HEK293 (cell line): ENCODE measurements around the gene FZD10.

Source experiments
- CTCF ChIA-PET: fragments of 350-600 bp; formaldehyde crosslinking; extraction: SDS; loops from one replicate; lab custom pipeline; 2021; ENCODE audit warnings: antibody characterized with exemption; lab: Yijun Ruan, JAX
- POLR2A ChIA-PET: fragments of 300-600 bp; formaldehyde crosslinking; extraction: SDS; loops from one replicate; lab custom pipeline; 2020; ENCODE audit warnings: antibody characterized with exemption, inconsistent platforms; lab: Yijun Ruan, JAX
- H3K27ac ChIP-seq: fragments of 200-500 bp; sonication (Bioruptor generic); 2 replicates; pipeline ENCODE4 v1.5.1; 2014; ENCODE audit warnings: low read depth, low read length, control low read depth, inconsistent platforms; ENCODE audit errors: extremely low read depth
- H3K36me3 ChIP-seq, 2 experiments: fragments of 200-500 bp in 1 of 2; sonication (Bioruptor generic) in 1 of 2; 1 replicate in 1 of 2; 2 replicates in 1 of 2; pipeline ENCODE4 v1.5.1; 2014 to 2017; ENCODE audit warnings: inconsistent platforms in 2 of 2, low read length in 2 of 2; ENCODE audit not compliant: control insufficient read depth in 2 of 2, insufficient read depth in 1 of 2
- H3K4me1 ChIP-seq: fragments of 200-500 bp; sonication (Bioruptor generic); 2 replicates; pipeline ENCODE4 v1.5.1; 2014; ENCODE audit warnings: mild to moderate bottlenecking, low read length, inconsistent platforms; ENCODE audit not compliant: control insufficient read depth, insufficient read depth
- H3K4me3 ChIP-seq: 2 replicates; pipeline ENCODE4 v1.5.1; 2011; ENCODE audit warnings: low read depth, mild to moderate bottlenecking, control low read depth, low read length, moderate library complexity
- H3K9me3 ChIP-seq: fragments of 200-500 bp; sonication (Bioruptor generic); 2 replicates; pipeline ENCODE4 v1.5.1; 2014; ENCODE audit warnings: low read depth, low read length, inconsistent platforms; ENCODE audit not compliant: control insufficient read depth, insufficient read depth
- ATF2 ChIP-seq: fragments of 450-650 bp; formaldehyde crosslinking; IDR thresholded peaks from 2 replicates; pipeline ENCODE4 v1.5.1; 2016; ENCODE audit warnings: missing biosample characterization, missing genetic modification characterization, low read depth
- CTCF ChIP-seq: fragments of 450-650 bp; formaldehyde crosslinking; IDR thresholded peaks from 2 replicates; pipeline ENCODE4 v1.5.1; 2016; ENCODE audit warnings: missing biosample characterization, missing genetic modification characterization
- GFI1B ChIP-seq: fragments of 450-650 bp; formaldehyde crosslinking; IDR thresholded peaks from 2 replicates; pipeline ENCODE4 v1.5.1; 2016; ENCODE audit warnings: missing biosample characterization, missing genetic modification characterization
- GLI4 ChIP-seq: fragments of 450-650 bp; formaldehyde crosslinking; IDR thresholded peaks from 2 replicates; pipeline ENCODE4 v1.5.1; 2016; ENCODE audit warnings: missing biosample characterization, missing genetic modification characterization
- KLF10 ChIP-seq: fragments of 450-650 bp; IDR thresholded peaks from 2 replicates; pipeline ENCODE4 v1.5.1; 2018; ENCODE audit warnings: missing biosample characterization, mild to moderate bottlenecking, missing genetic modification characterization
- YY2 ChIP-seq: fragments of 450-650 bp; formaldehyde crosslinking; IDR thresholded peaks from 2 replicates; pipeline ENCODE4 v1.5.1; 2016; ENCODE audit warnings: missing biosample characterization, missing genetic modification characterization
- ZBTB17 ChIP-seq: fragments of 450-650 bp; formaldehyde crosslinking; IDR thresholded peaks from 2 replicates; pipeline ENCODE4 v1.5.1; 2016; ENCODE audit warnings: missing biosample characterization, missing genetic modification characterization
- ZBTB26 ChIP-seq: fragments of 450-650 bp; formaldehyde crosslinking; optimal IDR thresholded peaks from 2 replicates; pipeline ENCODE3; 2016; ENCODE audit warnings: missing biosample characterization, mild to moderate bottlenecking, missing genetic modification characterization
- ZFP69B ChIP-seq: fragments of 450-650 bp; formaldehyde crosslinking; IDR thresholded peaks from 2 replicates; pipeline ENCODE4 v1.5.1; 2016; ENCODE audit warnings: missing biosample characterization, missing genetic modification characterization
- ZIC2 ChIP-seq: fragments of 450-650 bp; formaldehyde crosslinking; IDR thresholded peaks from 2 replicates; pipeline ENCODE4 v1.5.1; 2016; ENCODE audit warnings: missing biosample characterization, missing genetic modification characterization
- ZNF140 ChIP-seq: fragments of 450-650 bp; formaldehyde crosslinking; IDR thresholded peaks from 2 replicates; pipeline ENCODE4 v1.5.1; 2016; ENCODE audit warnings: missing biosample characterization, missing genetic modification characterization
- ZNF146 ChIP-seq: fragments of 450-650 bp; formaldehyde crosslinking; IDR thresholded peaks from 2 replicates; pipeline ENCODE4 v1.5.1; 2016; ENCODE audit warnings: missing biosample characterization, missing genetic modification characterization
- ZNF274 ChIP-seq, 2 experiments: fragments of 200-500 bp in 1 of 2; fragments of 450-650 bp in 1 of 2; sonication (Bioruptor generic) in 1 of 2; formaldehyde crosslinking in 1 of 2; IDR thresholded peaks; 2 replicates each; pipeline versions ENCODE4 v1.5.1 to v1.6.1; 2014 to 2016; ENCODE audit warnings: borderline replicate concordance in 1 of 2, inconsistent platforms in 1 of 2, low read length in 1 of 2, missing biosample characterization in 1 of 2, missing genetic modification characterization in 1 of 2
- ZNF311 ChIP-seq: fragments of 450-650 bp; formaldehyde crosslinking; IDR thresholded peaks from 2 replicates; pipeline ENCODE4 v1.5.1; 2017; ENCODE audit warnings: missing biosample characterization, missing genetic modification characterization, borderline replicate concordance
- ZNF350 ChIP-seq: fragments of 450-650 bp; formaldehyde crosslinking; IDR thresholded peaks from 2 replicates; pipeline ENCODE4 v1.5.0; 2017; ENCODE audit warnings: missing biosample characterization, mild to moderate bottlenecking, missing genetic modification characterization
- ZNF426 ChIP-seq: fragments of 450-650 bp; formaldehyde crosslinking; IDR thresholded peaks from 2 replicates; pipeline ENCODE4 v1.5.1; 2017; ENCODE audit warnings: missing biosample characterization, missing genetic modification characterization, mild to moderate bottlenecking, inconsistent platforms, moderate library complexity
- ZNF48 ChIP-seq: fragments of 450-650 bp; formaldehyde crosslinking; IDR thresholded peaks from 2 replicates; pipeline ENCODE4 v1.5.1; 2016; ENCODE audit warnings: missing biosample characterization, missing genetic modification characterization
- ZNF514 ChIP-seq: fragments of 450-650 bp; formaldehyde crosslinking; IDR thresholded peaks from 2 replicates; pipeline ENCODE4 v1.5.1; 2016; ENCODE audit warnings: missing biosample characterization, missing genetic modification characterization
- ZNF558 ChIP-seq: fragments of 450-650 bp; formaldehyde crosslinking; IDR thresholded peaks from 2 replicates; pipeline ENCODE4 v1.5.1; 2016; ENCODE audit warnings: missing biosample characterization, missing genetic modification characterization
- ZNF629 ChIP-seq: fragments of 450-650 bp; formaldehyde crosslinking; IDR thresholded peaks from 2 replicates; pipeline ENCODE4 v1.5.1; 2017; ENCODE audit warnings: missing biosample characterization, missing genetic modification characterization
- ZNF658 ChIP-seq: fragments of 450-650 bp; formaldehyde crosslinking; IDR thresholded peaks from 2 replicates; pipeline ENCODE4; 2016; ENCODE audit warnings: missing biosample characterization, missing genetic modification characterization
- ZNF664 ChIP-seq: fragments of 450-650 bp; formaldehyde crosslinking; IDR thresholded peaks from 2 replicates; pipeline ENCODE4 v1.5.1; 2016; ENCODE audit warnings: missing biosample characterization, missing genetic modification characterization
- ZNF701 ChIP-seq: fragments of 450-650 bp; formaldehyde crosslinking; IDR thresholded peaks from 2 replicates; pipeline ENCODE4 v1.5.1; 2016; ENCODE audit warnings: missing biosample characterization, missing genetic modification characterization
- ZNF837 ChIP-seq: fragments of 450-650 bp; formaldehyde crosslinking; IDR thresholded peaks from 2 replicates; pipeline ENCODE4 v1.5.1; 2016; ENCODE audit warnings: missing biosample characterization, missing genetic modification characterization
- ZSCAN5A ChIP-seq: fragments of 450-650 bp; formaldehyde crosslinking; IDR thresholded peaks from 2 replicates; pipeline ENCODE4 v1.5.1; 2016; ENCODE audit warnings: missing biosample characterization, missing genetic modification characterization
- ZXDB ChIP-seq: fragments of 450-650 bp; formaldehyde crosslinking; IDR thresholded peaks from 2 replicates; pipeline ENCODE4 v1.5.1; 2016; ENCODE audit warnings: missing biosample characterization, missing genetic modification characterization

The FZD10 gene

GRCh38 chr12:130130346-130130745 lies 31.9 kb upstream of the FZD10 start:
- Histone ChIP-seq H3K36me3 (no peaks in the 10 kb centered on the region), H3K9me3 (no peaks in the 10 kb centered on the region), H3K27ac (no peak overlapping the region), H3K4me1 (no peaks in the 10 kb centered on the region), H3K4me3 (no peak overlapping the region)
- POLR2A ChIA-PET, result no interaction called here
- no peak for TF ChIP-seq YY2
- no peak for TF ChIP-seq ZXDB (tag by site-specific recombination)
- no peak for TF ChIP-seq ZNF837 (tag by site-specific recombination)
- no peak for TF ChIP-seq ZNF274 (IDR thresholded peaks at IDR 0.05; ENCODE audit: low read length)
- TF ChIP-seq ZNF274 (tag by site-specific recombination; IDR thresholded peaks at IDR 0.05; ENCODE audit: borderline replicate concordance), result no peak
- no peak for TF ChIP-seq ZNF140 (tag by site-specific recombination)
- no peak for TF ChIP-seq ZSCAN5A (tag by site-specific recombination)
- TF ChIP-seq CTCF (tag by site-specific recombination), result no peak
- TF ChIP-seq ZNF350 (tag by site-specific recombination), result no peak
- no peak for TF ChIP-seq ZNF658 (tag by site-specific recombination)
- TF ChIP-seq GLI4 (tag by site-specific recombination), result no peak
- TF ChIP-seq ZIC2 (tag by site-specific recombination), result no peak
- CTCF ChIA-PET, result no interaction called here

GRCh38 chr12:130131025-130131424 lies 31.2 kb upstream of the FZD10 start:
- H3K4me1 ChIP-seq, result no peaks in the 10 kb centered on the region
- no peak for TF ChIP-seq ZNF140 (tag by site-specific recombination)
- TF ChIP-seq ZNF629 (tag by site-specific recombination), result no peak
- no peak for TF ChIP-seq ZNF514 (tag by site-specific recombination)
- no peak for TF ChIP-seq ZNF311 (tag by site-specific recombination)
- TF ChIP-seq GFI1B (tag by site-specific recombination), result no peak
- TF ChIP-seq ZNF426 (tag by site-specific recombination), result no peak
- no peak for TF ChIP-seq ZNF48 (tag by site-specific recombination)
- TF ChIP-seq ZNF701 (tag by site-specific recombination), result no peak
- no peak for TF ChIP-seq ZBTB26 (tag by site-specific recombination)
- TF ChIP-seq ZNF664 (tag by site-specific recombination), result no peak
- TF ChIP-seq ZNF146, result no peak
- TF ChIP-seq ATF2, result no peak
- TF ChIP-seq KLF10 (tag by site-specific recombination), result no peak
- no peak for TF ChIP-seq ZFP69B (tag by site-specific recombination)
- TF ChIP-seq ZNF558, result no peak
- TF ChIP-seq ZBTB17, result no peak
- no peak overlapping the region for H3K4me3 ChIP-seq
- CTCF ChIA-PET, result no interaction called here
- no peaks in the 10 kb centered on the region for H3K9me3 ChIP-seq
- no peaks in the 10 kb centered on the region for H3K36me3 ChIP-seq
- POLR2A ChIA-PET, result no interaction called here
- no peak overlapping the region for H3K27ac ChIP-seq
